HG03354 (cell line): ENCODE data around the gene SERINC4.

Source experiments
- ATAC-seq: cut with Tn5 transposase; IDR thresholded peaks from one replicate; pipeline ENCODE4 v1.9.1; 2021; ENCODE audit warnings: mild to moderate bottlenecking; ENCODE audit not compliant: unreplicated experiment, poor library complexity, severe bottlenecking

The SERINC4 gene

GRCh38 chr15:43763819-43764446 lies 36.1 kb downstream of the SERINC4 start:
- no peak for ATAC-seq

DNA sequence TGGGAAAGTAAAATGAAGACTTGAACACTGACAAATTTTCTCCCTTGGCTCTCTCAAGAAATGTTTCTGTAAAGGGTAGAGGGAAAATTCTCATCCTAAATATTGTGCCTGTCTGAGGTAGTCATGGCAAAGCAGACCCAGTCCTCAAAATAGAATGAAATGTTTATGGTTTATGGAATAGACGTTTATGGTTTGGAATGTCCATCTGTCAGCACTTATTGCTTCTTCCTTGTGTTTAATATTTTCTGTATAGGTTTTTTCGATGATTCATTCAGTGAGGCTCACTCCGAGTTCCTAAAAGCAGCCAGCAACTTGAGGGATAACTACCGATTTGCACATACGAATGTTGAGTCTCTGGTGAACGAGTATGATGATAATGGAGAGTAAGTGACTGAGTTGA lies 37.2 kb downstream of the SERINC4 start:
- ATAC-seq = no peak

DNA sequence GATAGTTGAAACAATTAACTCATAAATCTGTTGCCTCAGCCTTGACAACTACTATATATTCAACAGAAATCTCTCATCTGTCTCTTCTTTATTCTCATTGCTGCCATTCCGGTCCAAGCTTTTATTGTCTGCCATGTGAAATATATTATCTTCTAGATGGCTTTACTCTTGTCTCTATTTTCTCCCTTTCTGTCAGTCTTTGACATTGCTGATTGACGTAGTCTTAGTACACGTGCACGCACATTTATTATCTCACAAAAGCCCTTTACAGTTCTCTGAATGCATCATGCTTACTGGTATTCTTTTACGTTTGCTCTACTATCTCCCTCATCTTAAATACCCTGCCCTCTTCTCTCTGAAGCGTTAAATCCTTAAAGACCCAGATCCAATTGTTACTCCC lies 48.1 kb downstream of the SERINC4 start:
- ATAC-seq = no peak

DNA sequence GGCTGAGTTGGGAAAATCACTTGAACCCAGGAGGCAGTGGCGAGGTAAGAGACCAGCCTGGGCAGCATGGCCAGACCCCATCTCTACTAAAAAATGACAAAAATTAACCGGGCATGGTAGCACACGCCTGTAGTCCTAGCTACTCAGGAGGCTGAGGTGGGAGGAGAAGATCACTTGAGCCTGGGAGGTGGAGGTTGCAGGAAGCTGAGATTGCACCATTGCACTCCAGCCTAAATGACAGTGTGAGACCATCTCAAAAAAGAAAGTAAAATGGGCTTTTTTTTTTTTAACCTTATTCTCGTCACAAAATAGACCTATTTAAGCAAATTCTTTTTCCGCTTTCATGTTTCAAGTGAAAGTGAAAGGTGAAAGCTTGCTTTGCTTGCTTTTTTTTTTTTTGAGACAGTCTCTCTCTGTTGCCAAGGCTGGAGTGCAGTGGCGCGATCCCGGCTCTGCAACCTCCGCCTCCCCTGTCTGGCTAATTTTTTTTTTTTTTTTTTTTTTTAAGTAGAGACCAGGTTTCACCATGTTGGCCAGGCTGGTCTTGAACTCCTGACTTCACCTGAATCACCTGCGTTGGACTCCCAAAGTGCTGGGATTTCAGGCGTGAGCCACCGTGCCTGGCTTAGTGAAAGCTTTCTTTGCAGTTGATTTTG lies 50.2 kb downstream of the SERINC4 start:
- ATAC-seq = peak; percentile 56

DNA sequence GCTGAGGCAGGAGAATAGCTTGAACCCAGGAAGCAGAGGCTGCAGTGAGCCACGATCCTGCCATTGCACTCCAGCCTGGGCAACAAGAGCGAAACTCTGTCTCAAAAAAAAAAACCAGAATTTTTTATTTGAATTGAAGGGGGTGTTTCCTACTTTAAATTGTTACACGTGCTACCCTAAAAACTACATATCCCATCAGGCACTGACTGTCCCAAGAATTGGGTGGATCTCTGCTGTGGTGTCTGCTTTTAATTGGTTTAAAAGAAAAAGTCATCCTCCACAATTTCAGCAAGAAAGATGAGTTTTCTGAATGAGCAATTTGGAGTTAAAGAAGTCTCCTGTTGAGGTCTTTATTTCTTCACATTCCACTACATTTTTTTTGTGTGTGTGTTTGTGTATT lies 51.6 kb downstream of the SERINC4 start:
- no peak for ATAC-seq

GRCh38 chr15:43746903-43747309 lies 53.1 kb downstream of the SERINC4 start:
- ATAC-seq = peak; percentile 22

DNA sequence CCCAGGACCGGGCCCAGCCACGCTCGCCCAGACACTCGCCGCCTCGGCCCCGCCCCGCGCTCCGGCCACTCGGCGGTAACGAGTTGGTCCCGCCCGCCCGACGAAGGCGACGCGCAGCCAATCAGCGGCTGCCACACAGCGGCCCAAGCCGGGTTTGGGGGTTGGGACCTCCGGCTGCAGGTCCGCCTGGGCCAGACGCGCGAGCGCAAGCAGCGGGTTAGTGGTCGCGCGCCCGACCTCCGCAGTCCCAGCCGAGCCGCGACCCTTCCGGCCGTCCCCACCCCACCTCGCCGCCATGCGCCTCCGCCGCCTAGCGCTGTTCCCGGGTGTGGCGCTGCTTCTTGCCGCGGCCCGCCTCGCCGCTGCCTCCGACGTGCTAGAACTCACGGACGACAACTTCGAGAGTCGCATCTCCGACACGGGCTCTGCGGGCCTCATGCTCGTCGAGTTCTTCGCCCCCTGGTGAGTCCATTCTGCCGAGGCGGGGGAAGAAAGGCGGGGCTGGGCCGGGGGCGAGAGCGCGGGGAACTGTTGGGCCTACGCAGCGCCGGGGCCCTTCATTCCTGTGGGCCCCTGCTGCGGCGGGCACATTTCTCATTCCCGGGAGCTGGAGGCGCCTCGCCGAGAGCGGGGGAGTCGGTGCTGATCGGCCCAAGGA lies 53.6 kb downstream of the SERINC4 start, which contains the start of gene PDIA3:
Gene PDIA3, plus strand, starts transcription at position 194 of the 658 bp plus-strand sequence. Its CDS starts 102 bp downstream, at position 296.
- ATAC-seq = peak; percentile 79
